Liver (tissue), 9 donors: ENCODE measurements around the gene MKKS. TPM values are rescaled to one million over a fixed set of nuclear protein-coding genes. Genes with fewer than 3 reads are reported as not detected.

Experiments used
- DNase-seq: peaks from one replicate; pipeline ENCODE4 v3.0.0-alpha.2; 2017; ENCODE audit warnings: low spot score
- H3K27ac ChIP-seq, 2 donors: one replicate each; pipeline ENCODE4 v1.7.0; 2013; ENCODE audit warnings: inconsistent platforms in 2 of 2, low read length in 2 of 2, control low read depth in 1 of 2, low read depth in 1 of 2, mild to moderate bottlenecking in 1 of 2
- H3K27me3 ChIP-seq, 4 donors: one replicate each; pipeline versions ENCODE4 v1.6.1 to v1.7.0; 2013; ENCODE audit warnings: low read length in 3 of 4, inconsistent platforms in 1 of 4, mild to moderate bottlenecking in 1 of 4, moderate library complexity in 1 of 4; ENCODE audit not compliant: control insufficient read depth in 4 of 4, insufficient read depth in 4 of 4
- H3K36me3 ChIP-seq, 4 donors: one replicate each; pipeline versions ENCODE4 v1.6.1 to v1.7.0; 2013; ENCODE audit warnings: low read length in 3 of 4, mild to moderate bottlenecking in 3 of 4, low read depth in 1 of 4, moderate library complexity in 1 of 4; ENCODE audit not compliant: control insufficient read depth in 4 of 4, insufficient read depth in 3 of 4
- H3K4me1 ChIP-seq, 4 donors: one replicate each; pipeline versions ENCODE4 v1.6.1 to v1.7.0; 2013; ENCODE audit warnings: low read length in 3 of 4, mild to moderate bottlenecking in 3 of 4, moderate library complexity in 1 of 4; ENCODE audit not compliant: control insufficient read depth in 4 of 4, insufficient read depth in 4 of 4
- H3K4me3 ChIP-seq, 3 donors: one replicate each; pipeline versions ENCODE4 v1.6.1 to v1.7.0; 2013; ENCODE audit warnings: low read length in 3 of 3, control low read depth in 1 of 3, low read depth in 1 of 3, mild to moderate bottlenecking in 1 of 3
- H3K9ac ChIP-seq, 2 donors: one replicate each; pipeline ENCODE4 v1.7.0; 2013; ENCODE audit warnings: low read length in 2 of 2, mild to moderate bottlenecking in 2 of 2, moderate library complexity in 2 of 2, control low read depth in 1 of 2, low read depth in 1 of 2
- H3K9me3 ChIP-seq, 4 donors: one replicate each; pipeline versions ENCODE4 v1.6.1 to v1.7.0; 2013; ENCODE audit warnings: low read length in 3 of 4; ENCODE audit not compliant: control insufficient read depth in 4 of 4
- EGR1 ChIP-seq, 2 donors: IDR thresholded peaks; 2 replicates each; pipeline ENCODE4 v1.6.1; 2016 to 2018; ENCODE audit warnings: antibody characterized with exemption in 2 of 2, low read depth in 2 of 2
- FOXA1 ChIP-seq: IDR thresholded peaks from 2 replicates; pipeline ENCODE4 v1.6.1; 2016; ENCODE audit warnings: antibody characterized with exemption
- FOXA2 ChIP-seq: IDR thresholded peaks from 2 replicates; pipeline ENCODE4 v1.6.1; 2016; ENCODE audit warnings: antibody characterized with exemption
- GABPA ChIP-seq, 2 donors: IDR thresholded peaks in 1 of 2; conservative IDR thresholded peaks in 1 of 2; 2 replicates each; pipeline ENCODE4 v1.6.1; 2016; ENCODE audit warnings: antibody characterized with exemption in 2 of 2, mild to moderate bottlenecking in 1 of 2, moderate library complexity in 1 of 2
- HNF4G ChIP-seq: IDR thresholded peaks from 2 replicates; pipeline ENCODE4 v1.6.1; 2016; ENCODE audit warnings: antibody characterized with exemption
- JUND ChIP-seq, 2 donors: IDR thresholded peaks; 2 replicates each; pipeline ENCODE4 v1.6.1; 2016; ENCODE audit warnings: antibody characterized with exemption in 2 of 2
- MAX ChIP-seq: IDR thresholded peaks from 2 replicates; pipeline ENCODE4 v1.6.1; 2016; ENCODE audit warnings: antibody characterized with exemption
- RAD21 ChIP-seq, 2 donors: IDR thresholded peaks; 2 replicates each; pipeline ENCODE4 v1.6.1; 2016; ENCODE audit warnings: antibody characterized with exemption in 2 of 2, mild to moderate bottlenecking in 2 of 2
- REST ChIP-seq: IDR thresholded peaks from 2 replicates; pipeline ENCODE4 v1.6.1; 2016; ENCODE audit warnings: antibody characterized with exemption, mild to moderate bottlenecking
- RXRA ChIP-seq, 2 donors: IDR thresholded peaks; 2 replicates each; pipeline ENCODE4 v1.6.1; 2017 to 2018; ENCODE audit warnings: antibody characterized with exemption in 2 of 2, mild to moderate bottlenecking in 1 of 2
- SP1 ChIP-seq: IDR thresholded peaks from 2 replicates; pipeline ENCODE4 v1.6.1; 2018; ENCODE audit warnings: antibody characterized with exemption, mild to moderate bottlenecking
- TAF1 ChIP-seq: conservative IDR thresholded peaks from 2 replicates; pipeline ENCODE4 v1.6.1; 2016; ENCODE audit warnings: antibody characterized with exemption, mild to moderate bottlenecking
- WGBS: extraction: QIAGEN DNeasy Blood & Tissue Kit; methylation state at CpG from one replicate; pipeline ENCODE4 v1.1.7; 2013; 5-methylcytosine and 5-hydroxymethylcytosine counted together
- polyA plus RNA-seq, 2 donors: library from polyadenylated mRNA; stranded (reverse) in 1 of 2; unstranded in 1 of 2; fragments of 200-250 nt in 1 of 2; fragments of >200 nt in 1 of 2; fragmentation: Nextera tagmentation in 1 of 2; extraction: Ambion mirVana in 1 of 2; gene quantifications; one replicate each; pipeline versions ENCODE4 v1.2.1 to v1.2.3, GENCODE V29; 2013 to 2015
- total RNA-seq, 2 donors: library from RNA; depleted of rRNA; stranded (reverse); fragments of >200 nt; gene quantifications; one replicate each; pipeline ENCODE4 v1.2.3, GENCODE V29; 2014
- TF ChIP-seq, protein P1 (sequence below): fragments of 150-350 bp; IDR thresholded peaks from 2 replicates; pipeline ENCODE4 v1.5.1; 2017; ENCODE audit warnings: improper control_type of control experiment, low read depth, low read length; ENCODE audit not compliant: missing input control
- donor health status: healthy.
- donor health status: healthy.
- donor health status: healthy.
- donor health status: healthy.
- donor health status: healthy.

MKKS gene
- total and polyA plus RNA-seq, 4 donors, result 8.3 to 19.1 (median 14.7) TPM

- Histone ChIP-seq H3K4me3 (no peak overlapping the region), H3K27me3 (no peaks in the 10 kb centered on the region), H3K9ac (no peak overlapping the region), H3K27ac (no peak overlapping the region), H3K9me3 (no peaks in the 10 kb centered on the region), H3K4me1 (peaks cover 0 to 8% (median 3%) of the 10 kb centered on the region in 4 donors), H3K36me3 (no peaks in the 10 kb centered on the region)
- DNase-seq, result no peak
- TF ChIP-seq REST (no peak), JUND (IDR thresholded peaks at IDR 0.05) (no peak), MAX (no peak), EGR1 (IDR thresholded peaks at IDR 0.05; ENCODE audit: low read depth in 2 of 2) (no peak), TAF1 (no peak), RAD21 (IDR thresholded peaks at IDR 0.05) (no peak)
- TF ChIP-seq, protein P1, sequence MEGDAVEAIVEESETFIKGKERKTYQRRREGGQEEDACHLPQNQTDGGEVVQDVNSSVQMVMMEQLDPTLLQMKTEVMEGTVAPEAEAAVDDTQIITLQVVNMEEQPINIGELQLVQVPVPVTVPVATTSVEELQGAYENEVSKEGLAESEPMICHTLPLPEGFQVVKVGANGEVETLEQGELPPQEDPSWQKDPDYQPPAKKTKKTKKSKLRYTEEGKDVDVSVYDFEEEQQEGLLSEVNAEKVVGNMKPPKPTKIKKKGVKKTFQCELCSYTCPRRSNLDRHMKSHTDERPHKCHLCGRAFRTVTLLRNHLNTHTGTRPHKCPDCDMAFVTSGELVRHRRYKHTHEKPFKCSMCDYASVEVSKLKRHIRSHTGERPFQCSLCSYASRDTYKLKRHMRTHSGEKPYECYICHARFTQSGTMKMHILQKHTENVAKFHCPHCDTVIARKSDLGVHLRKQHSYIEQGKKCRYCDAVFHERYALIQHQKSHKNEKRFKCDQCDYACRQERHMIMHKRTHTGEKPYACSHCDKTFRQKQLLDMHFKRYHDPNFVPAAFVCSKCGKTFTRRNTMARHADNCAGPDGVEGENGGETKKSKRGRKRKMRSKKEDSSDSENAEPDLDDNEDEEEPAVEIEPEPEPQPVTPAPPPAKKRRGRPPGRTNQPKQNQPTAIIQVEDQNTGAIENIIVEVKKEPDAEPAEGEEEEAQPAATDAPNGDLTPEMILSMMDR, result no peak
- 88% methylated on average over 8 of the region's 8 CpGs for WGBS
Observed at GRCh38 chr20:10357061-10357708, 76.8 kb downstream of the MKKS start.

DNA sequence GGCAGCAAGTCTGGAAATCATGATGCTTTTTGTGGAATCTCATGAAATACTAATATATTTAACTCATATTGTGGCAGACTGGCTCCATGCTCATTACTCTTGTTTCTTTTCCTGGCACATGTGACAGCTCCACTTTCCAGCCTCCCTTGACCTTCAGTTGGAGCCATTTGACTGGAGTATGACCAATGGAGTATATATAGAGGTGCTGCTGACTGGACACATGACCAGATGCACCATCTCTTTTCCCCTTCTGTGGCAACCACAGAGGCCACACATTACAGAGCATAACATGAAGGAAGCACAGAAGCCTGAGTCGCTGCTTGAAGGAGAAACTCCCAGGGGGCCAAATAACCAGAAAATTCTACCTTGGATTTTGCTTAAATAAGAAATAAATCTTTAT is 77.4 kb downstream of the MKKS start:
- peaks cover 0 to 8% (median 3%) of the 10 kb centered on the region in 4 donors for H3K4me1 ChIP-seq
- no peak for DNase-seq
- H3K4me3 ChIP-seq, result no peak overlapping the region
- no peak for TF ChIP-seq GABPA (IDR thresholded peaks at IDR 0.05 in 1 of 2, conservative IDR thresholded peaks at IDR 0.05 in 1 of 2)
- TF ChIP-seq, protein P1, result no peak
- TF ChIP-seq HNF4G, result no peak
- TF ChIP-seq RXRA (IDR thresholded peaks at IDR 0.05), result no peak
- TF ChIP-seq FOXA1, result no peak
- no peak for TF ChIP-seq FOXA2
- no peak for TF ChIP-seq SP1
- WGBS, result 96% methylated on average over 1 of the region's 1 CpG
- no peaks in the 10 kb centered on the region for H3K27me3 ChIP-seq
- no peak overlapping the region for H3K9ac ChIP-seq
- H3K9me3 ChIP-seq, result no peaks in the 10 kb centered on the region
- H3K36me3 ChIP-seq, result no peaks in the 10 kb centered on the region
- H3K27ac ChIP-seq, result no peak overlapping the region
